MM.1S (cell line): ENCODE results near the gene CA9.
A peak's percentile ranks its signal among the peaks of the same experiment; 100 is the strongest.

Experiments used
- EZH2 ChIP-seq: fragments of 300-600 bp; sonication (generic); optimal IDR thresholded peaks from 2 replicates; pipeline ENCODE3; 2017; ENCODE audit warnings: low read depth, mild to moderate bottlenecking, antibody characterized with exemption, low read length, mixed read lengths
- EZH2phosphoT487 ChIP-seq: fragments of 300-600 bp; sonication (generic); IDR thresholded peaks from 2 replicates; pipeline ENCODE4 v1.6.1; 2018; ENCODE audit warnings: antibody characterized with exemption, low read length
- TF ChIP-seq, protein P1 (sequence below): fragments of 300-600 bp; sonication (generic); IDR thresholded peaks from 2 replicates; pipeline ENCODE4 v1.5.1; 2016; ENCODE audit warnings: antibody characterized with exemption, low read length, mixed read lengths

DNA sequence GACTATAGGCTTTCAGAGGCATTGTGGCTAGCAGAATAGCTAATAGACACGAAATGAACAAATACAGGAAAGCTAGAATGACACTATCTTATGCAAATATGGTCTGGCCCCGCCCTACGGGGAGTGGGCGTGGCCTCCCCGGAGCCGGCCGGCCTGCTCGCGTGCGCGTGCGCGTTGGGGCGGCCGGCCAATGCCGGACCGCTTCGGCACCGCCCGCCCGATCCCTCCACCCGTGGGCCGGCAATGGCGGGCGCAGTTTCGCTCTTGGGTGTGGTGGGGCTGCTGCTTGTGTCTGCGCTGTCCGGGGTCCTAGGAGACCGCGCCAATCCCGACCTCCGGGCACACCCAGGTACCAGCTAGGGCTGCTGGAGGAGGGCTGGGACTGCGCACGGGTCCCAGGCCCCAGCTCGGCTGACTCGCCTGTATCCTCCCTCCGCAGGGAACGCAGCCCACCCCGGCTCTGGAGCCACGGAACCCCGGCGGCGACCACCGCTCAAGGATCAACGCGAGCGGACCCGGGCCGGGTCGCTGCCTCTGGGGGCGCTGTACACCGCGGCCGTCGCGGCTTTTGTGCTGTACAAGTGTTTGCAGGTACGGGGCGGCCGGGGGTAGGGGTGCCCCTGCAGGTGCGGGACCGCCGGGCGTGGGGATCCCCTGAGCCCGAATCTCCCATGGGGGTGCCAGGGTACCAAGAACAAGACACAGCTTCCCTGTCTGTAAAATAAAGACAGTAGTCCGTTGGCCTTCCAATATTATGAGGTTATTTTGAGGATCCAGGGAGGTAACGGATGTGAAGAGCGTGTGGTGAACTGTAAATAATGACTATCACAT is 15.4 kb upstream of the CA9 start, which contains the start of gene CCDC107:
- TF ChIP-seq EZH2 = no peak
- no peak for TF ChIP-seq EZH2phosphoT487
- TF ChIP-seq, protein P1, sequence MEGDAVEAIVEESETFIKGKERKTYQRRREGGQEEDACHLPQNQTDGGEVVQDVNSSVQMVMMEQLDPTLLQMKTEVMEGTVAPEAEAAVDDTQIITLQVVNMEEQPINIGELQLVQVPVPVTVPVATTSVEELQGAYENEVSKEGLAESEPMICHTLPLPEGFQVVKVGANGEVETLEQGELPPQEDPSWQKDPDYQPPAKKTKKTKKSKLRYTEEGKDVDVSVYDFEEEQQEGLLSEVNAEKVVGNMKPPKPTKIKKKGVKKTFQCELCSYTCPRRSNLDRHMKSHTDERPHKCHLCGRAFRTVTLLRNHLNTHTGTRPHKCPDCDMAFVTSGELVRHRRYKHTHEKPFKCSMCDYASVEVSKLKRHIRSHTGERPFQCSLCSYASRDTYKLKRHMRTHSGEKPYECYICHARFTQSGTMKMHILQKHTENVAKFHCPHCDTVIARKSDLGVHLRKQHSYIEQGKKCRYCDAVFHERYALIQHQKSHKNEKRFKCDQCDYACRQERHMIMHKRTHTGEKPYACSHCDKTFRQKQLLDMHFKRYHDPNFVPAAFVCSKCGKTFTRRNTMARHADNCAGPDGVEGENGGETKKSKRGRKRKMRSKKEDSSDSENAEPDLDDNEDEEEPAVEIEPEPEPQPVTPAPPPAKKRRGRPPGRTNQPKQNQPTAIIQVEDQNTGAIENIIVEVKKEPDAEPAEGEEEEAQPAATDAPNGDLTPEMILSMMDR = peak; percentile 69
